ENCODE results near the gene DTNB. TPM values are rescaled to one million over a fixed set of nuclear protein-coding genes. Genes with fewer than 3 reads are reported as not detected.
"Not testable (repeated sequence)": the region's sequence is repeated elsewhere in the genome, so short reads cannot be mapped to it uniquely, and the experiment has no call there.

Gene DTNB
- polyA plus RNA-seq, 1 donor from 2014 or later, result 16.5 TPM

- H3K4me3 Mint-ChIP-seq, result no peak overlapping the region
- H3K27ac Mint-ChIP-seq, result no peak overlapping the region
These were observed 103.1 kb downstream of the DTNB start for GRCh38 chr2:25570161-25570845.

DNA sequence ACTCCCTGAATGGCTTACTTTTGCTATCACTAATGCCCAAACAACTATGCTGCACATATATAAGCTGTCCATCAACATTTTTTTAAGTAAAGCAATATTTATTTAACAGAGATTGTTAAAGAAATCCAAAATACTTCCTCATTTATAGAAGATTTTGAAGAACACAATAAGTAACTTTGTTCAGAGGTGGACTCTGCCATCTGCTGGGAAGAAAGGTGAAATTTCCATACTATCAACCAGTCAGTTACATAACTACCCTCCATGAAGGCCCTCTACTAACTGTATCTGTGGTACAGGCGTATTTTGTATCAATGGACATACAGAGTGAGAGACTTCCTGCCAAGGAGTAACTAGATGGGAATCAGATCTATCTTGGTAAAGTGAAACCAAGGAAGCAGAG is 106.0 kb downstream of the DTNB start:
- no peak overlapping the region for H3K4me3 Mint-ChIP-seq
- no peaks in the 10 kb centered on the region for H3K27me3 Mint-ChIP-seq
- peaks cover 8% of the 10 kb centered on the region for H3K36me3 Mint-ChIP-seq
- peaks cover 15 to 27% (median 16%) of the 10 kb centered on the region in 3 donors for H3K4me1 Mint-ChIP-seq
- peaks cover 0 to 7% (median 0%) of the 10 kb centered on the region in 3 donors for H3K9me3 Mint-ChIP-seq
- H3K27ac Mint-ChIP-seq, result no peak overlapping the region

More at GRCh38 chr2:25570161-25570845, 103.1 kb downstream of the DTNB start:
- peaks cover 11% of the 10 kb centered on the region for H3K36me3 Mint-ChIP-seq
- H3K9me3 Mint-ChIP-seq, result no peaks in the 10 kb centered on the region
- peaks cover 11 to 23% (median 11%) of the 10 kb centered on the region in 3 donors for H3K4me1 Mint-ChIP-seq
- no peaks in the 10 kb centered on the region for H3K27me3 Mint-ChIP-seq

- Mint-ChIP-seq H3K9me3 (peaks cover 0 to 7% (median 0%) of the 10 kb centered on the region in 3 donors), H3K27ac (peak overlapping the region in 2 of 3 donors; percentile 3 to 71), H3K4me3 (no peak overlapping the region), H3K27me3 (no peaks in the 10 kb centered on the region), H3K36me3 (peaks cover 6% of the 10 kb centered on the region), H3K4me1 (peaks cover 16 to 27% (median 19%) of the 10 kb centered on the region in 3 donors)
These were observed 106.7 kb downstream of the DTNB start for GRCh38 chr2:25566694-25567093.

GRCh38 chr2:25566094-25566493 is 107.3 kb downstream of the DTNB start:
- Mint-ChIP-seq H3K4me1 (peaks cover 16 to 27% (median 19%) of the 10 kb centered on the region in 3 donors), H3K27me3 (no peaks in the 10 kb centered on the region), H3K27ac (peak overlapping the region in 1 of 3 donors; percentile 3), H3K36me3 (peaks cover 6% of the 10 kb centered on the region), H3K4me3 (no peak overlapping the region), H3K9me3 (peaks cover 0 to 7% (median 0%) of the 10 kb centered on the region in 3 donors)

GRCh38 chr2:25561136-25561850 is 112.1 kb downstream of the DTNB start:
- Mint-ChIP-seq H3K4me3 (no peak overlapping the region), H3K27me3 (no peaks in the 10 kb centered on the region), H3K36me3 (peaks cover 1% of the 10 kb centered on the region), H3K27ac (peak overlapping the region in 1 of 3 donors; percentile 84), H3K4me1 (peaks cover 22 to 36% (median 25%) of the 10 kb centered on the region in 3 donors), H3K9me3 (peaks cover 0 to 7% (median 0%) of the 10 kb centered on the region in 3 donors)

- peak overlapping the region in 1 of 3 donors; percentile 65 for H3K27ac Mint-ChIP-seq
- no peaks in the 10 kb centered on the region for H3K27me3 Mint-ChIP-seq
- H3K36me3 Mint-ChIP-seq, result peaks cover 1% of the 10 kb centered on the region
- H3K4me1 Mint-ChIP-seq, result peaks cover 21 to 33% (median 25%) of the 10 kb centered on the region in 3 donors
- H3K9me3 Mint-ChIP-seq, result peaks cover 0 to 7% (median 0%) of the 10 kb centered on the region in 3 donors
- H3K4me3 Mint-ChIP-seq, result no peak overlapping the region
These were observed 114.2 kb downstream of the DTNB start for GRCh38 chr2:25559148-25559547.

DNA sequence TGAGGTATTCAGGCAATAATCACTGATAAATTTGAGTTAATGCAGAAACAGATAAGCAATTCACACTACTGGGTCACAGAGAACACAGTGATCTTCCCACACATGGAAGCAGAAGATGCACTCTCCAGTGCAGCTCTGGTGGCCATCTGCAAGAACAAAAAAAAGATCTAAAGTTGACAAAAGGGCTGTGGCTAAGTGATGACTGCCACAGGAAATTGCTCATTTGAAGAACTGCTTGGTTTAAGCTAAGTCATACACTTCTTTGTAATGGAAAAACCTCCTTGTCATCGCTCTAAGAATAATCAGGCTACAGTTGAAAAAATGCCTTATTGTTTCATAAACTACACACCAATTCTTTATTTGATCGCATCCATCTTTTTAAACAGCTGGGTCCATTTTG is 115.1 kb downstream of the DTNB start:
- Mint-ChIP-seq H3K27ac (peak overlapping the region in 1 of 3 donors; percentile 82), H3K9me3 (peaks cover 0 to 3% (median 0%) of the 10 kb centered on the region in 3 donors), H3K27me3 (no peaks in the 10 kb centered on the region), H3K4me3 (peak overlapping the region in 1 of 4 donors; percentile 79), H3K36me3 (peaks cover under 1% of the 10 kb centered on the region), H3K4me1 (peaks cover 17 to 31% (median 21%) of the 10 kb centered on the region in 3 donors)

- Mint-ChIP-seq H3K9me3 (no peaks in the 10 kb centered on the region), H3K36me3 (no peaks in the 10 kb centered on the region), H3K4me3 (no peak overlapping the region), H3K4me1 (peaks cover 17 to 28% (median 21%) of the 10 kb centered on the region in 3 donors), H3K27me3 (no peaks in the 10 kb centered on the region), H3K27ac (peak overlapping the region in 2 of 3 donors; percentile 55 to 82)
These were observed 116.0 kb downstream of the DTNB start for GRCh38 chr2:25557179-25558036.

DNA sequence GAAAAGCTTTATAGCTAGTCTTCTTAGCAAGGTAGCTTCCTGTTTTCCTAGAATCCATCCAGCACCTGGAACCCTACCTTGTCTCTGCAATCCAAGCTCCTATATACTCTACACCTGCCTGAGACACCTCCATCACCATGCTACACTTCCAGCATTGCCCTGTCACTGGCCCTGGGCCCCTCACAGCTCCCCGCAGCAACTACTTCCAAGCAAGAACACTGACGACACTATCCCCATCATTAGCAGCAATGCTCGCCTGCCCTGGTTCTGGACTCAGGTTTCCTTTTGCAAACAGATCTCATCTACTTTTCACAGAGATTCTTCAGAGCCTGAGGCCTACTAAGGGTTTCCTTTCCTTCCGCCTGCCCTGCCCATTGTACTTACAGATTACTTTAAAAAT is 121.1 kb downstream of the DTNB start:
- Mint-ChIP-seq H3K9me3 (no peaks in the 10 kb centered on the region), H3K4me3 (no peak overlapping the region), H3K27ac (no peak overlapping the region), H3K36me3 (no peaks in the 10 kb centered on the region), H3K4me1 (peaks cover 0 to 10% (median 2%) of the 10 kb centered on the region in 3 donors), H3K27me3 (no peaks in the 10 kb centered on the region)

GRCh38 chr2:25551316-25551715 is 122.1 kb downstream of the DTNB start:
- H3K9me3 Mint-ChIP-seq, result no peaks in the 10 kb centered on the region
- no peaks in the 10 kb centered on the region for H3K27me3 Mint-ChIP-seq
- H3K4me1 Mint-ChIP-seq, result peaks cover 0 to under 1% (median 0%) of the 10 kb centered on the region in 3 donors
- H3K27ac Mint-ChIP-seq, result no peak overlapping the region
- no peak overlapping the region for H3K4me3 Mint-ChIP-seq
- H3K36me3 Mint-ChIP-seq, result no peaks in the 10 kb centered on the region

- not testable (repeated sequence) for H3K9me3 Mint-ChIP-seq, H3K4me1 Mint-ChIP-seq, H3K4me3 Mint-ChIP-seq, H3K36me3 Mint-ChIP-seq, H3K27me3 Mint-ChIP-seq, H3K27ac Mint-ChIP-seq
These were observed 123.8 kb downstream of the DTNB start for GRCh38 chr2:25549571-25549970.

DNA sequence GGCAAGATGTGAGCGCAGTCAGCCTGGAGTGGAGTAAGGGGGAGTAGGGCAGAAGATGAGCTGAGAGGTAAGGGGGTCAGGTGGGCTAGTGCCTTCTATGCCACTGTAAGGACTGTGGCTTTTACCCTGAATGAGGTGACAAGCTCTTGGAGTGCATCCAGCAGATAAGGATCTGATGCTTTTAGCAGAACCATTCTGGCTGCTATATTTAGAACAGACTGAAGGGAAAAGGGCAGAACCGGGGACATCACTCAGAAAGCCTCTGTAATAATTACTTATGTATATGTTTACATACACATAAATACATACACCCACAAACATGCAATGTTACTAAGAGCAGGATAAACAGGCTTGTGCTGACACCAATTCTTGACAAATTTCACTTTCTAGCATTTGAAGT is 124.8 kb downstream of the DTNB start:
- H3K4me3 Mint-ChIP-seq, result no peak overlapping the region
- H3K27ac Mint-ChIP-seq, result no peak overlapping the region
- no peaks in the 10 kb centered on the region for H3K27me3 Mint-ChIP-seq
- peaks cover 2% of the 10 kb centered on the region for H3K36me3 Mint-ChIP-seq
- no peaks in the 10 kb centered on the region for H3K9me3 Mint-ChIP-seq
- no peaks in the 10 kb centered on the region for H3K4me1 Mint-ChIP-seq

DNA sequence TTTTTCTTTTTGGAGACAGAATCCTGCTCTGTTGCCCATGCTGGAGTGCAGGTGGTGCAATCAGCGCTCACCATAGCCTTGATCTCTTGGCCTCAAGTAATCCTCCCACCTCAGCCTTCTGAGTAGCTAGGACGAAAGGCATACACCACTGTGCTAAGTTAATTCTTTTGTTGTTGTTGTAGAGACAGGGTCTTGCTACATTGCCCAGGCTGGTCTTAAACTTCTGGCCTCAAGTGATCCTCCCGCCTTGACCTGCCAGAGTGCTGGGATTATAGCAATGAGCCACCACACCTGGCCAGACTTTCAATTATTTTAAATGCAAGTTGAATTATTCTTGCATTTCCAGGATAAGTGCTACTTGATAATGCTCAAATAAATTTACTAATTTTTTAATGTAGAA is 126.5 kb downstream of the DTNB start:
- H3K27ac Mint-ChIP-seq, result no peak overlapping the region
- H3K4me3 Mint-ChIP-seq, result no peak overlapping the region
- no peaks in the 10 kb centered on the region for H3K4me1 Mint-ChIP-seq
- no peaks in the 10 kb centered on the region for H3K27me3 Mint-ChIP-seq
- peaks cover 2% of the 10 kb centered on the region for H3K36me3 Mint-ChIP-seq
- no peaks in the 10 kb centered on the region for H3K9me3 Mint-ChIP-seq

- H3K27ac Mint-ChIP-seq, result no peak overlapping the region
- H3K36me3 Mint-ChIP-seq, result peaks cover 2% of the 10 kb centered on the region
- H3K27me3 Mint-ChIP-seq, result no peaks in the 10 kb centered on the region
- no peaks in the 10 kb centered on the region for H3K4me1 Mint-ChIP-seq
- no peaks in the 10 kb centered on the region for H3K9me3 Mint-ChIP-seq
- H3K4me3 Mint-ChIP-seq, result no peak overlapping the region
These were observed 127.5 kb downstream of the DTNB start for GRCh38 chr2:25545899-25546298.

DNA sequence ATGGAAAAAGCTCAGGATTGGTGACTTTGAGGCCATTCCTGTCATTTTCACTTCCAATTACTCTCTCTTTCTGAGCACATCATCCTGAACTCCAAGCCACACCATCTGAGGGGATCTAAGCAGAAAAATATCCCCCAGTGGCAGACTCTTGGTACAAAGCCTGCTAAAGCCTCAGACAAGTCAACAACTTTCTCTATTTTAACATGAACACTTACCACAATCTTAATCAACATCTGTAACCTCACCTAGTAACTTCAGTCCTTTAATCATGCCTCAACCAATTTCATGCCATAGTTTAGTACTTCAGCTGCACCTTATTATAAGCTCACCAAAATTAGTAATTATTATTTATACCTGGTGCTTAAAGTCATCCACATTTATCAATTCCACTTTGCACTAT is 128.9 kb downstream of the DTNB start:
- no peaks in the 10 kb centered on the region for H3K4me1 Mint-ChIP-seq
- no peak overlapping the region for H3K27ac Mint-ChIP-seq
- H3K27me3 Mint-ChIP-seq, result no peaks in the 10 kb centered on the region
- no peak overlapping the region for H3K4me3 Mint-ChIP-seq
- H3K9me3 Mint-ChIP-seq, result no peaks in the 10 kb centered on the region
- H3K36me3 Mint-ChIP-seq, result peaks cover 2% of the 10 kb centered on the region

Data from IgD-negative memory B cell (primary cell).